Pericardium fibroblast (primary cell): ENCODE results near the gene AHCTF1. TPM values are rescaled to one million over a fixed set of nuclear protein-coding genes. Genes with fewer than 3 reads are reported as not detected.

Experiments used
- total RNA-seq: library from RNA; depleted of rRNA; stranded (reverse); fragments of >200 nt; gene quantifications from 2 replicates; pipeline ENCODE4 v1.2.3, GENCODE V29; 2015

Gene AHCTF1, protein sequence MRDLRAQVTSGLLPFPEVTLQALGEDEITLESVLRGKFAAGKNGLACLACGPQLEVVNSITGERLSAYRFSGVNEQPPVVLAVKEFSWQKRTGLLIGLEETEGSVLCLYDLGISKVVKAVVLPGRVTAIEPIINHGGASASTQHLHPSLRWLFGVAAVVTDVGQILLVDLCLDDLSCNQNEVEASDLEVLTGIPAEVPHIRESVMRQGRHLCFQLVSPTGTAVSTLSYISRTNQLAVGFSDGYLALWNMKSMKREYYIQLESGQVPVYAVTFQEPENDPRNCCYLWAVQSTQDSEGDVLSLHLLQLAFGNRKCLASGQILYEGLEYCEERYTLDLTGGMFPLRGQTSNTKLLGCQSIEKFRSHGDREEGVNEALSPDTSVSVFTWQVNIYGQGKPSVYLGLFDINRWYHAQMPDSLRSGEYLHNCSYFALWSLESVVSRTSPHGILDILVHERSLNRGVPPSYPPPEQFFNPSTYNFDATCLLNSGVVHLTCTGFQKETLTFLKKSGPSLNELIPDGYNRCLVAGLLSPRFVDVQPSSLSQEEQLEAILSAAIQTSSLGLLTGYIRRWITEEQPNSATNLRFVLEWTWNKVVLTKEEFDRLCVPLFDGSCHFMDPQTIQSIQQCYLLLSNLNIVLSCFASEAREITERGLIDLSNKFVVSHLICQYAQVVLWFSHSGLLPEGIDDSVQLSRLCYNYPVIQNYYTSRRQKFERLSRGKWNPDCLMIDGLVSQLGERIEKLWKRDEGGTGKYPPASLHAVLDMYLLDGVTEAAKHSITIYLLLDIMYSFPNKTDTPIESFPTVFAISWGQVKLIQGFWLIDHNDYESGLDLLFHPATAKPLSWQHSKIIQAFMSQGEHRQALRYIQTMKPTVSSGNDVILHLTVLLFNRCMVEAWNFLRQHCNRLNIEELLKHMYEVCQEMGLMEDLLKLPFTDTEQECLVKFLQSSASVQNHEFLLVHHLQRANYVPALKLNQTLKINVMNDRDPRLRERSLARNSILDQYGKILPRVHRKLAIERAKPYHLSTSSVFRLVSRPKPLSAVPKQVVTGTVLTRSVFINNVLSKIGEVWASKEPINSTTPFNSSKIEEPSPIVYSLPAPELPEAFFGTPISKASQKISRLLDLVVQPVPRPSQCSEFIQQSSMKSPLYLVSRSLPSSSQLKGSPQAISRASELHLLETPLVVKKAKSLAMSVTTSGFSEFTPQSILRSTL (N-terminal part only)
- total RNA-seq = 7.7 and 10.4 TPM in 2 replicates

GRCh38 chr1:246931549-246932365 is at the start of gene AHCTF1:
AHCTF1 (minus strand) TSS chr1:246931948; CDS start chr1:246918370, 13,578 bp downstream.

Other genes with a start within 250 kb of the AHCTF1 start
- 20.2 and 25.8 TPM in 2 replicates for gene SCCPDH, start 207.5 kb downstream of the AHCTF1 start, total RNA-seq
- gene ZNF695, start 76.1 kb upstream of the AHCTF1 start, total RNA-seq = 0.60 TPM in 1 of 2 replicates, not detected in the other
- 2.3 and 2.7 TPM in 2 replicates for gene ZNF670, start 146.9 kb upstream of the AHCTF1 start, total RNA-seq
- 4.8 and 9.2 TPM in 2 replicates for gene ZNF669, start 172.4 kb upstream of the AHCTF1 start, total RNA-seq
- 13.1 and 16.9 TPM in 2 replicates for gene ZNF124, start 240.1 kb upstream of the AHCTF1 start, total RNA-seq